H9 (cell line): ENCODE results near the gene KIT. TPM values are rescaled to one million over a fixed set of nuclear protein-coding genes. Genes with fewer than 3 reads are reported as not detected.

Experiments used
- DNase-seq: peaks from one replicate; pipeline ENCODE4 v3.0.0-alpha.2; 2017
- H2AFZ ChIP-seq: one replicate; pipeline ENCODE4 v1.6.1; 2013; ENCODE audit warnings: mild to moderate bottlenecking, low read length, control low read depth, moderate library complexity
- H2AK5ac ChIP-seq: 2 replicates; pipeline ENCODE4 v1.6.1; 2013; ENCODE audit warnings: low read length, control low read depth, mixed read lengths; ENCODE audit not compliant: insufficient read length
- H2BK120ac ChIP-seq: one replicate; pipeline ENCODE4 v1.6.1; 2013; ENCODE audit warnings: low read depth, mild to moderate bottlenecking, low read length, control low read depth, inconsistent platforms; ENCODE audit not compliant: poor library complexity, severe bottlenecking
- H2BK12ac ChIP-seq: 2 replicates; pipeline ENCODE4 v1.6.1; 2013; ENCODE audit warnings: low read length, control low read depth, mixed read lengths, low read depth; ENCODE audit not compliant: insufficient read length
- H2BK15ac ChIP-seq: 2 replicates; pipeline ENCODE4 v1.6.1; 2013; ENCODE audit warnings: low read depth, low read length, control low read depth
- H2BK20ac ChIP-seq: one replicate; pipeline ENCODE4 v1.6.1; 2013; ENCODE audit warnings: low read depth, mild to moderate bottlenecking, low read length, control low read depth, inconsistent platforms; ENCODE audit not compliant: poor library complexity, severe bottlenecking
- H2BK5ac ChIP-seq: 2 replicates; pipeline ENCODE4 v1.6.1; 2013; ENCODE audit warnings: low read length, control low read depth, mixed read lengths; ENCODE audit not compliant: insufficient read length
- H3K14ac ChIP-seq: 2 replicates; pipeline ENCODE4 v1.6.1; 2013; ENCODE audit warnings: low read length, control low read depth; ENCODE audit not compliant: insufficient read depth
- H3K18ac ChIP-seq: 2 replicates; pipeline ENCODE4 v1.6.1; 2013; ENCODE audit warnings: low read depth, mild to moderate bottlenecking, mixed read lengths, low read length, control low read depth; ENCODE audit not compliant: insufficient read length
- H3K23ac ChIP-seq: 2 replicates; pipeline ENCODE4 v1.6.1; 2013; ENCODE audit warnings: low read length, control low read depth, mixed read lengths, low read depth; ENCODE audit not compliant: insufficient read length
- H3K23me2 ChIP-seq: 2 replicates; pipeline ENCODE4 v1.6.1; 2013; ENCODE audit warnings: low read depth, mild to moderate bottlenecking, mixed read lengths, low read length, control low read depth; ENCODE audit not compliant: insufficient read length, poor library complexity, severe bottlenecking
- H3K27ac ChIP-seq: 2 replicates; pipeline ENCODE4 v1.5.1; 2013; ENCODE audit warnings: low read length, control low read depth, mixed read lengths, low read depth; ENCODE audit not compliant: insufficient read length
- H3K27me3 ChIP-seq: 2 replicates; pipeline ENCODE4 v1.6.1; 2013; ENCODE audit warnings: low read length, control low read depth, inconsistent platforms; ENCODE audit not compliant: insufficient read depth
- H3K4ac ChIP-seq: 2 replicates; pipeline ENCODE4 v1.6.1; 2013; ENCODE audit warnings: low read depth, mild to moderate bottlenecking, control low read depth, inconsistent platforms, low read length, moderate library complexity
- H3K4me1 ChIP-seq: 2 replicates; pipeline ENCODE4 v1.6.1; 2013; ENCODE audit warnings: low read length, control low read depth, inconsistent platforms; ENCODE audit not compliant: insufficient read depth
- H3K4me2 ChIP-seq: 2 replicates; pipeline ENCODE4 v1.6.1; 2013; ENCODE audit warnings: low read length, control low read depth, mixed read lengths; ENCODE audit not compliant: insufficient read length, insufficient read depth
- H3K56ac ChIP-seq: 2 replicates; pipeline ENCODE4 v1.6.1; 2013; ENCODE audit warnings: low read depth, mild to moderate bottlenecking, mixed read lengths, low read length, control low read depth; ENCODE audit not compliant: insufficient read length
- H3K79me1 ChIP-seq: 2 replicates; pipeline ENCODE4 v1.6.1; 2013; ENCODE audit warnings: low read depth, mild to moderate bottlenecking, moderate library complexity, low read length, control low read depth, inconsistent platforms; ENCODE audit not compliant: insufficient read depth, poor library complexity, severe bottlenecking
- H3K79me2 ChIP-seq: 2 replicates; pipeline ENCODE4 v1.6.1; 2013; ENCODE audit warnings: low read length, control low read depth, inconsistent platforms; ENCODE audit not compliant: insufficient read depth
- H3K9ac ChIP-seq: 2 replicates; pipeline ENCODE4 v1.6.1; 2013; ENCODE audit warnings: low read length, control low read depth, mixed read lengths; ENCODE audit not compliant: insufficient read length; ENCODE audit errors: extremely low read depth
- H3K9me3 ChIP-seq: one replicate; pipeline ENCODE4 v1.6.1; 2013; ENCODE audit warnings: low read depth, low read length, inconsistent platforms; ENCODE audit not compliant: control insufficient read depth
- H3T11ph ChIP-seq: one replicate; pipeline ENCODE4 v1.6.1; 2013; ENCODE audit warnings: mild to moderate bottlenecking, low read length, control low read depth, inconsistent platforms
- H4K20me1 ChIP-seq: one replicate; pipeline ENCODE4 v1.6.1; 2013; ENCODE audit not compliant: control insufficient read depth, insufficient read length, insufficient read depth
- H4K5ac ChIP-seq: 2 replicates; pipeline ENCODE4 v1.6.1; 2013; ENCODE audit warnings: low read depth, mild to moderate bottlenecking, mixed read lengths, low read length, control low read depth; ENCODE audit not compliant: insufficient read length
- H4K8ac ChIP-seq: replicated peaks from 2 replicates; pipeline ENCODE4 v1.6.1; 2013; ENCODE audit warnings: low read length, control low read depth, mixed read lengths, low read depth; ENCODE audit not compliant: insufficient read length
- H4K91ac ChIP-seq: 2 replicates; pipeline ENCODE4 v1.6.1; 2013; ENCODE audit warnings: low read depth, mild to moderate bottlenecking, moderate library complexity, mixed read lengths, low read length, control low read depth; ENCODE audit not compliant: insufficient read length
- H3K27ac Mint-ChIP-seq, 3 experiments: 2 replicates in 2 of 3; 3 replicates in 1 of 3; pipeline ENCODE4 v1.8.0; 2020 to 2021; ENCODE audit warnings: mixed read lengths in 3 of 3, mild to moderate bottlenecking in 1 of 3, moderate library complexity in 1 of 3
- H3K27me3 Mint-ChIP-seq: 2 replicates; pipeline ENCODE4 v1.8.0; 2021; ENCODE audit warnings: low read depth, mild to moderate bottlenecking, moderate library complexity, mixed read lengths
- H3K36me3 Mint-ChIP-seq, 3 experiments: 2 replicates in 2 of 3; 3 replicates in 1 of 3; pipeline ENCODE4 v1.8.0; 2020 to 2021; ENCODE audit warnings: low read depth in 3 of 3, mixed read lengths in 3 of 3; ENCODE audit not compliant: insufficient read depth in 1 of 3
- H3K4me1 Mint-ChIP-seq, 2 experiments: 2 replicates each; pipeline ENCODE4 v1.8.0; 2020; ENCODE audit warnings: mixed read lengths in 2 of 2
- H3K4me3 Mint-ChIP-seq, 2 experiments: 2 replicates in 1 of 2; 3 replicates in 1 of 2; pipeline ENCODE4 v1.8.0; 2020 to 2021; ENCODE audit warnings: mild to moderate bottlenecking in 2 of 2, mixed read lengths in 2 of 2, moderate library complexity in 1 of 2
- H3K9me3 Mint-ChIP-seq, 2 experiments: 2 replicates in 1 of 2; 3 replicates in 1 of 2; pipeline ENCODE4 v1.8.0; 2020; ENCODE audit warnings: mild to moderate bottlenecking in 2 of 2, mixed read lengths in 2 of 2, moderate library complexity in 1 of 2
- CTCF ChIP-seq: fragments of 200-600 bp; sonication (generic); conservative IDR thresholded peaks from 3 replicates; pipeline ENCODE4 v1.8.0; 2021; ENCODE audit warnings: antibody characterized with exemption, mild to moderate bottlenecking
- WGBS: extraction: QIAGEN DNeasy Blood & Tissue Kit; methylation state at CpG from one replicate; pipeline ENCODE4 v1.1.7; 2013; ENCODE audit warnings: missing lambda C conversion rate, low lambda C conversion rate, mixed read lengths; ENCODE audit not compliant: insufficient read length; ENCODE audit errors: extremely low coverage; 5-methylcytosine and 5-hydroxymethylcytosine counted together
- total RNA-seq: library from RNA; stranded (reverse); gene quantifications from 2 replicates; pipeline ENCODE4 v1.2.1, GENCODE V29; 2021

The KIT gene
- total RNA-seq, 1 experiment from 2014 or later: 6.7 TPM

DNA sequence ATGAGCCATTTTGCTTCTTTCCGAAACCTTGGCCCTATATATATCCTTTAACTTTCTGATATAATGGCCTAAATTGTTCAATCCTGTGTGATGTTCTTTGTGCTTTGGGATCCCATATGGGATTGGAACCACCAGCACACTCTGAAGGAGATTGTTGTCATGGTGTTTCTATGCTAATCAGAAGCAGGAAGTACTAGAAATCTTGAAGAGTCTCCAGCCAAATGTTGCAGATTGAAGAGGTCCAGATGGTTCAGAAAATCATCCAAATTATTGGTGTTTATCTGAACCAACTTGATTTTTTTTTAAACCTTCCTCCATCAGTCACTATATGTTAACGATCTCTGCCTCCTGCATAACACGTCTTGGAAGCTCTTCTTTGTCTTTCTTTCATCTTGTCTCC lies 72.8 kb downstream of the KIT start:
- no peaks in the 10 kb centered on the region for H3K23me2 ChIP-seq
- no peak overlapping the region for H3T11ph ChIP-seq
- no peak overlapping the region for H3K27ac Mint-ChIP-seq
- H2BK120ac ChIP-seq: no peak overlapping the region
- H3K9me3 Mint-ChIP-seq: no peaks in the 10 kb centered on the region
- H2AK5ac ChIP-seq: no peak overlapping the region
- no peak overlapping the region for H3K14ac ChIP-seq
- no peak overlapping the region for H2BK5ac ChIP-seq
- no peak overlapping the region for H2BK15ac ChIP-seq
- H2BK20ac ChIP-seq: no peak overlapping the region
- H3K23ac ChIP-seq: no peak overlapping the region
- H4K5ac ChIP-seq: no peak overlapping the region
- no peaks in the 10 kb centered on the region for H3K27me3 Mint-ChIP-seq
- no peak overlapping the region for H4K91ac ChIP-seq
- H3K4me1 Mint-ChIP-seq: peaks cover 8 to 11% of the 10 kb centered on the region in 2 experiments
- peaks cover 4% of the 10 kb centered on the region; the same call in 1 of the 2 replicates for H3K4me1 ChIP-seq
- no peaks in the 10 kb centered on the region for H3K79me1 ChIP-seq
- no CpG with 5 or more reads among the region's 3 CpGs for WGBS
- no peak overlapping the region for H3K56ac ChIP-seq
- no peaks in the 10 kb centered on the region for H3K79me2 ChIP-seq
- no peak overlapping the region for H3K4ac ChIP-seq
- no peak overlapping the region for H2AFZ ChIP-seq
- peaks cover 2 to 35% (median 16%) of the 10 kb centered on the region in 3 experiments; a peak in 5 of 7 replicates for H3K36me3 Mint-ChIP-seq
- H3K4me3 Mint-ChIP-seq: no peak overlapping the region
- no peak for TF ChIP-seq CTCF
- DNase-seq: no peak
- H4K8ac ChIP-seq: no peak overlapping the region
- no peak overlapping the region for H3K9ac ChIP-seq
- H3K4me2 ChIP-seq: no peak overlapping the region
- no peaks in the 10 kb centered on the region for H3K27me3 ChIP-seq
- H2BK12ac ChIP-seq: no peak overlapping the region
- H4K20me1 ChIP-seq: no peaks in the 10 kb centered on the region
- no peak overlapping the region for H3K18ac ChIP-seq
- H3K27ac ChIP-seq: no peak overlapping the region
- H3K9me3 ChIP-seq: no peaks in the 10 kb centered on the region
